Caco-2 (cell line): Measurements from ENCODE around the gene DAB1. TPM values are rescaled to one million over a fixed set of nuclear protein-coding genes. Genes with fewer than 3 reads are reported as not detected.

Experiments
- BruUV-seq: library from RNA; stranded (reverse); fragments of 400-500 nt; replicated peaks from 2 replicates; lab custom pipeline; 2021; lab: Mats Ljungman, UMichigan
- CTCF ChIA-PET: fragments of 300-600 bp; sonication (Branson Sonifier 250); formaldehyde crosslinking; loops from one replicate; lab custom pipeline; 2022; ENCODE audit warnings: antibody characterized with exemption; lab: Charles Lee
- POLR2A ChIA-PET: fragments of 300-600 bp; sonication (Branson Sonifier 250); formaldehyde crosslinking; loops from one replicate; lab custom pipeline; 2022; ENCODE audit warnings: antibody characterized with exemption; lab: Charles Lee
- DNase-seq, 2 experiments: peaks; one replicate each; pipeline versions ENCODE4 v3.0.0 to v3.0.0-alpha.2; 2020 to 2022
- H3K27me3 ChIP-seq: replicated peaks from 2 replicates; pipeline ENCODE4 v1.6.0; 2011; ENCODE audit warnings: low read length; ENCODE audit not compliant: control insufficient read depth, insufficient read depth
- H3K36me3 ChIP-seq: 2 replicates; pipeline ENCODE4 v1.5.1; 2011; ENCODE audit warnings: low read length; ENCODE audit not compliant: control insufficient read depth, insufficient read depth
- H3K4me1 ChIP-seq: fragments of 250-450 bp; sonication (Bioruptor Pico); 2 replicates; pipeline ENCODE4 v1.5.1; 2020; ENCODE audit warnings: mild to moderate bottlenecking
- H3K4me3 ChIP-seq: 2 replicates; pipeline ENCODE4 v1.5.1; 2011; ENCODE audit warnings: low read depth, mild to moderate bottlenecking, control low read depth, low read length
- H3K9me3 ChIP-seq: fragments of 250-450 bp; sonication (Bioruptor Pico); 2 replicates; pipeline ENCODE4 v1.5.1; 2020; ENCODE audit warnings: mild to moderate bottlenecking, moderate library complexity
- H3K27ac Mint-ChIP-seq: one replicate; pipeline ENCODE4 v1.8.0; 2022; ENCODE audit warnings: mixed read lengths; ENCODE audit not compliant: unreplicated experiment
- H3K27me3 Mint-ChIP-seq: one replicate; pipeline ENCODE4 v1.8.0; 2022; ENCODE audit warnings: mixed read lengths; ENCODE audit not compliant: insufficient read depth, unreplicated experiment
- H3K36me3 Mint-ChIP-seq: one replicate; pipeline ENCODE4 v1.8.0; 2022; ENCODE audit warnings: mild to moderate bottlenecking, mixed read lengths; ENCODE audit not compliant: insufficient read depth, unreplicated experiment
- H3K4me1 Mint-ChIP-seq: one replicate; pipeline ENCODE4 v1.8.0; 2022; ENCODE audit warnings: low read depth, mixed read lengths; ENCODE audit not compliant: unreplicated experiment
- H3K4me3 Mint-ChIP-seq: one replicate; pipeline ENCODE4 v1.8.0; 2022; ENCODE audit warnings: mild to moderate bottlenecking, moderate library complexity, mixed read lengths; ENCODE audit not compliant: unreplicated experiment
- H3K9me3 Mint-ChIP-seq: one replicate; pipeline ENCODE4 v1.8.0; 2022; ENCODE audit warnings: mixed read lengths; ENCODE audit not compliant: unreplicated experiment
- CTCF ChIP-seq, 2 experiments: fragments of 200-600 bp in 1 of 2; IDR thresholded peaks; 1 replicate in 1 of 2; 2 replicates in 1 of 2; pipeline versions ENCODE4 v1.5.1 to v1.8.0; 2011 to 2022; ENCODE audit warnings: antibody characterized with exemption in 1 of 2, control low read depth in 1 of 2, inconsistent platforms in 1 of 2, low read depth in 1 of 2, low read length in 1 of 2, mild to moderate bottlenecking in 1 of 2, moderate library complexity in 1 of 2; ENCODE audit not compliant: insufficient read depth in 1 of 2, severe bottlenecking in 1 of 2, unreplicated experiment in 1 of 2
- intact Hi-C: fragments of 100-400 bp; cut with micrococcal nuclease; formaldehyde crosslinking; loops from one replicate; pipeline ENCODE4 v1.10.0; 2022; ENCODE audit not compliant: unreplicated experiment
- total RNA-seq: library from RNA; stranded (reverse); gene quantifications from 2 replicates; pipeline ENCODE4 v1.2.3, GENCODE V29; 2022

DAB1 gene
- total RNA-seq, 1 experiment from 2014 or later, result 0.32 TPM

DNA sequence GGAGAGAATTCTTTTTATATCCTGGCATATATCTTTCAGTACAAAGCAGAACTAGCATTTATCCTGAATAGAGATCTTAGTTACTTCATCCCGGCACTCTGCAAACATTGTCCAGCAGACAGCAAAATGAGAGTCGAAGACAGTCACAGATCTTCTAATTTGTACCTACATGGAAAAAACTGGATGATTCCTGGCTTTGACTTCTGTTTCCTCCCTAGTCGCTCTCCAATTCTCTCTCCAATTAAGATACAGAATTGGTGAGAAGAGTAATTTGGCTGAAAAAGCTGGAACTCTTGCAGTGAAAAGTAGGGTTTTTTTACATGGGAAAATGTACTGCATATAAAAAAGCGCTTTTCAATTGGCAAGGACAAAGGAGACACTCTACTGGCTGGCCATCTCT is 307.0 kb downstream of the DAB1 start:
- H3K27ac Mint-ChIP-seq, result no peak overlapping the region
- ChIA-PET POLR2A (no interaction called here), CTCF (no interaction called here)
- H3K27me3 Mint-ChIP-seq, result no peaks in the 10 kb centered on the region
- Histone ChIP-seq H3K9me3 (no peaks in the 10 kb centered on the region), H3K4me3 (no peak overlapping the region), H3K4me1 (0 out of 2 replicates have a peak, but pooled peaks cover 7% of the 10 kb centered on the region), H3K36me3 (no peaks in the 10 kb centered on the region), H3K27me3 (no peaks in the 10 kb centered on the region)
- no peaks in the 10 kb centered on the region for H3K36me3 Mint-ChIP-seq
- no peaks in the 10 kb centered on the region for H3K9me3 Mint-ChIP-seq
- BruUV-seq, result no TSS peak
- no peaks in the 10 kb centered on the region for H3K4me1 Mint-ChIP-seq
- no peak for DNase-seq
- intact Hi-C loops, result no loop called here
- H3K4me3 Mint-ChIP-seq, result no peak overlapping the region
- TF ChIP-seq CTCF (IDR thresholded peaks at IDR 0.05; ENCODE audit: insufficient read depth in 1 of 2, low read depth in 1 of 2, low read length in 1 of 2, severe bottlenecking in 1 of 2, unreplicated experiment in 1 of 2), result no peak

- H3K36me3 Mint-ChIP-seq, result no peaks in the 10 kb centered on the region
- H3K4me3 ChIP-seq, result no peak overlapping the region
- no peaks in the 10 kb centered on the region for H3K27me3 ChIP-seq
- no peaks in the 10 kb centered on the region for H3K9me3 Mint-ChIP-seq
- H3K27ac Mint-ChIP-seq, result no peak overlapping the region
- no peaks in the 10 kb centered on the region for H3K36me3 ChIP-seq
- H3K27me3 Mint-ChIP-seq, result no peaks in the 10 kb centered on the region
- H3K4me3 Mint-ChIP-seq, result no peak overlapping the region
- H3K9me3 ChIP-seq, result no peaks in the 10 kb centered on the region
- intact Hi-C loops, result no loop called here
- CTCF ChIA-PET, result no interaction called here
- TF ChIP-seq CTCF (IDR thresholded peaks at IDR 0.05; ENCODE audit: insufficient read depth in 1 of 2, low read depth in 1 of 2, low read length in 1 of 2, severe bottlenecking in 1 of 2, unreplicated experiment in 1 of 2), result no peak
- H3K4me1 Mint-ChIP-seq, result no peaks in the 10 kb centered on the region
- 0 out of 2 replicates have a peak, but pooled peaks cover 7% of the 10 kb centered on the region for H3K4me1 ChIP-seq
- POLR2A ChIA-PET, result no interaction called here
- DNase-seq, result no peak
- no TSS peak for BruUV-seq
These were observed 308.7 kb downstream of the DAB1 start for GRCh38 chr1:57115030-57115614.

- no TSS peak for BruUV-seq
- Mint-ChIP-seq H3K4me1 (no peaks in the 10 kb centered on the region), H3K36me3 (no peaks in the 10 kb centered on the region), H3K27me3 (no peaks in the 10 kb centered on the region), H3K9me3 (no peaks in the 10 kb centered on the region), H3K4me3 (no peak overlapping the region), H3K27ac (no peak overlapping the region)
- CTCF ChIA-PET, result no interaction called here
- intact Hi-C loops, result no loop called here
- DNase-seq, result no peak
- Histone ChIP-seq H3K27me3 (no peaks in the 10 kb centered on the region), H3K36me3 (no peaks in the 10 kb centered on the region), H3K9me3 (no peaks in the 10 kb centered on the region), H3K4me3 (no peak overlapping the region), H3K4me1 (no peaks in the 10 kb centered on the region)
- no peak for TF ChIP-seq CTCF (IDR thresholded peaks at IDR 0.05; ENCODE audit: insufficient read depth in 1 of 2, low read depth in 1 of 2, low read length in 1 of 2, severe bottlenecking in 1 of 2, unreplicated experiment in 1 of 2)
- POLR2A ChIA-PET, result no interaction called here
These were observed 311.7 kb downstream of the DAB1 start for GRCh38 chr1:57112148-57112547.
